ENCODE measurements around the gene HIPK4.
"Not testable (repeated sequence)": the region's sequence is repeated elsewhere in the genome, so short reads cannot be mapped to it uniquely, and the experiment has no call there.

HIPK4 gene

DNA sequence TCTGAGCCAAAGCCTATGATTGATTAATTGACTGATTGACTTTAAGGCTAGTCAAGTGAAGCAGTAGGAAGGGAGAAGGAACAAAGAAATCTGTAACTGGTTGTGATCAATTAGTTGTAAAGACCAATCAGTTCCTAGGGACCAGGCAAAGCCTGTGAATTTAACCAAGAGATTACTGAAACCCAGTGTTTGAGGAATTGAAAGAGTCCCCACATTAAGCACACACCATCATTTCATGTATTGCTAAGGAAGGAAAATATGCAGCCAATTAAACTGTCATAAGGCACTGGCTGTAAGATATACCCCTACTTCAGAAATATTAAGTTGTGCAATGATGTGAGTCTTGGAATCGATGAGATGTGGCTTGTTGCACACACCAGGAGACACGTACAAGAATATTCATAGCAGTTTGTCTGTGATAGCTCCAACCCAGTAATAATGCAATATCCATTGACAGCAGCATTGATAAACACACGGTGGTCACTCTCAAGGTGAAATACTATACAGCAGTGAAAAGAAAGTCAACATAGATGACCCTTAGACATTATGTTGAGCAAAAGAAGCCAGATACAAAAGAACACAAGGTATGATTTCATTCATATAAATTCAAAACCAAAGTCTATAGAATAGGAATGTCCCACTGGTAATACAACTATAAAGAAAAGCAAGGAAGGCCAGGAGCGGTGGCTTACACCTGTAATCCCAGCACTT, 50.8 kb downstream of the HIPK4 start:
- no peak for DNase-seq (ENCODE audit: low read depth)

DNA sequence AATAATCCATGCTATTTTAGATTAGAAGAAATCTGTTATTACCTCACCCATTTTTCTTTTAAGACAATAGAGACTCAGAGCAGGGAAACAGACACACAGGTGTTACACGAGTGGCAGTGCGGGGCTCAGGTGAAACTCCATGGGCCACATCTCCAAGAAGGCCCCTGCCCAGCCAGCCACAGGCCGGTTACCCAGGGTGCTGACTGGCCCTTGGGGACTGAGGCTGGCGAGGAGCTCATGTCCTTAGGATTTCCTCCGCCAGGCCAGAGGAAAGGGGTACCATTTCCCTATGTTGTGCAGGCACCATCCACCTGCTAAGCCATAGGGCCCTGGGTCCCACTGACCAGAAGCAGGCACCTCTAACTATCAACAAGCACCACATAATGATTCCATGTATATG, 52.4 kb downstream of the HIPK4 start:
- DNase-seq (ENCODE audit: low read depth), result no peak

DNA sequence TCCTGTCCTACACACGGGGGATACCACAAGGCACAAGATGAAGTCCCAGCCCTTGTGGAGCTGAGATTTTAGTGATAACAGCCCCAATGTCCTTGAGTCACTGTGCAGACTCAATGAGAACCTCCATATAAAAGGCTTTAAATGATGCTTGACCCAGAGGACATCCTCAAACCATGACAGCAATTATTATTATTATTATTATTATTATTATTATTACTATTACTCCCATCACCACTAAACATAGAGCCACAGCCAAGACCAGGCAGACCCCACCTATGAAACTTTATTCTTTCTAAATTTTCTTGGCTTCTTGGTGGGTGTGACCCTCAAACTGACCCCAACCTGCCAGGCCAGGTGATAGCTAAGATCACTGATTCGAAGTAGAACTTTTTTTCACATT, 52.9 kb downstream of the HIPK4 start:
- DNase-seq (ENCODE audit: low read depth), result no peak

GRCh38 chr19:40336601-40336900, 53.4 kb downstream of the HIPK4 start:
- DNase-seq (ENCODE audit: low read depth), result no peak

- no peak for DNase-seq (ENCODE audit: low read depth)
These were observed 54.0 kb downstream of the HIPK4 start for GRCh38 chr19:40335855-40336600.

- no peak for DNase-seq (ENCODE audit: low read depth)
These were observed 54.9 kb downstream of the HIPK4 start for GRCh38 chr19:40335101-40335500.

GRCh38 chr19:40333083-40333482, 56.9 kb downstream of the HIPK4 start:
- not testable (repeated sequence) for DNase-seq (ENCODE audit: low read depth)

GRCh38 chr19:40332669-40333068, 57.3 kb downstream of the HIPK4 start:
- no peak for DNase-seq (ENCODE audit: low read depth)

- DNase-seq (ENCODE audit: low read depth), result no peak
These were observed 58.9 kb downstream of the HIPK4 start for GRCh38 chr19:40331052-40331451.

All from non-pigmented ciliary epithelial cell (primary cell).